Measurements from ENCODE around the gene FCRLA.

Gene FCRLA

DNA sequence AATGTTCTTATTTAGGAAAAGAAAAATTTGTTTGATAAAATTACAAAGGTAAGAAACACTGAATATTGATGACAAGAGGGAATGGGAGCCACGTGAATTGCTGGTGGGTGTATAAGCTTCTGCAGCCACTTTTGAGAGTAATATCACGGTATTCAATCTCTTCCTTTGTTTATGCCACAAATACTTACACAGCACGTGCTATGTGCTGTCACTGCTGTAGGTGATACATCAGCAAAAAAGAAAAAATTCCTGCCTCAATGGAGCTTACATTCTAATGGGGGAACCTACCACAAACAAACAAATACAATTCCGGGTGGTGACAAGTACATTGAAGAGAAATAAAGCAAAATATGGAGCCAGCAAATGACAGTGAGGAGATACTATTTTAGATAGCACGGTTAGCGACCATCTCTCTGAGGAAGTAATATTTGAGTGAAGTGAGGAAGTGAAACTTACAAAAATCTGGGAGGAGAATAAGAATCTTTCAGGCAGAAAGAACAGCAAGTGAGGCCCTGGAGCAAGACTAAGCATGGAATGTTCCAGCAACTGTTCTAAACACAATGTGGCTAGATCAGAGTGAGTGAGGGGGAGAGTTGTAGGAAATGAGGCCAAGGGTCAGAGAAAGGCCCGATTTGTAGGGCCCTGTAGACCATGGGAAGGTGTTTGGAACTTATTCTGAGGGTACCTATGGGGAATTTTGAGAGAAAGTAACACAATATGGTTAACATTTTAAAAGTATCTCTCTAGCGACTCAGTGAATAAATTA, 11.7 kb downstream of the FCRLA start:
- H3K9ac ChIP-seq (ENCODE audit: low read depth, low read length, poor library complexity, severe bottlenecking) = no peak overlapping the region
- no peaks in the 10 kb centered on the region for H4K20me1 ChIP-seq (ENCODE audit: insufficient read depth, low read length, poor library complexity, severe bottlenecking)
- H3K9me2 ChIP-seq (replicated peaks; ENCODE audit: low read depth, low read length) = no peaks in the 10 kb centered on the region
- no peaks in the 10 kb centered on the region for H3K79me2 ChIP-seq (ENCODE audit: insufficient read depth, low read length)
- H3K4me3 ChIP-seq (ENCODE audit: low read length, poor library complexity, severe bottlenecking) = no peak overlapping the region
- H3F3A ChIP-seq (ENCODE audit: low read depth) = no peaks in the 10 kb centered on the region
- H3K27me3 ChIP-seq (ENCODE audit: insufficient read depth, low read length, poor library complexity, severe bottlenecking) = no peaks in the 10 kb centered on the region
- H3K4me2 ChIP-seq (ENCODE audit: low read depth, low read length, poor library complexity, severe bottlenecking) = no peak overlapping the region
- H3K4me1 ChIP-seq (ENCODE audit: insufficient read depth, low read length, poor library complexity, severe bottlenecking) = peaks cover 3% of the 10 kb centered on the region
- no peak overlapping the region for H2AFZ ChIP-seq (ENCODE audit: low read length)
- H3K9me3 ChIP-seq (ENCODE audit: insufficient read depth, low read depth, low read length) = no peaks in the 10 kb centered on the region
- TF ChIP-seq EZH2phosphoT487 (IDR thresholded peaks at IDR 0.05; ENCODE audit: borderline replicate concordance) = no peak
- TF ChIP-seq, protein P1, sequence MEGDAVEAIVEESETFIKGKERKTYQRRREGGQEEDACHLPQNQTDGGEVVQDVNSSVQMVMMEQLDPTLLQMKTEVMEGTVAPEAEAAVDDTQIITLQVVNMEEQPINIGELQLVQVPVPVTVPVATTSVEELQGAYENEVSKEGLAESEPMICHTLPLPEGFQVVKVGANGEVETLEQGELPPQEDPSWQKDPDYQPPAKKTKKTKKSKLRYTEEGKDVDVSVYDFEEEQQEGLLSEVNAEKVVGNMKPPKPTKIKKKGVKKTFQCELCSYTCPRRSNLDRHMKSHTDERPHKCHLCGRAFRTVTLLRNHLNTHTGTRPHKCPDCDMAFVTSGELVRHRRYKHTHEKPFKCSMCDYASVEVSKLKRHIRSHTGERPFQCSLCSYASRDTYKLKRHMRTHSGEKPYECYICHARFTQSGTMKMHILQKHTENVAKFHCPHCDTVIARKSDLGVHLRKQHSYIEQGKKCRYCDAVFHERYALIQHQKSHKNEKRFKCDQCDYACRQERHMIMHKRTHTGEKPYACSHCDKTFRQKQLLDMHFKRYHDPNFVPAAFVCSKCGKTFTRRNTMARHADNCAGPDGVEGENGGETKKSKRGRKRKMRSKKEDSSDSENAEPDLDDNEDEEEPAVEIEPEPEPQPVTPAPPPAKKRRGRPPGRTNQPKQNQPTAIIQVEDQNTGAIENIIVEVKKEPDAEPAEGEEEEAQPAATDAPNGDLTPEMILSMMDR (conservative IDR thresholded peaks at IDR 0.05; ENCODE audit: low read length) = no peak
- no peaks in the 10 kb centered on the region for H3K36me3 ChIP-seq (ENCODE audit: insufficient read depth, low read length)

DNA sequence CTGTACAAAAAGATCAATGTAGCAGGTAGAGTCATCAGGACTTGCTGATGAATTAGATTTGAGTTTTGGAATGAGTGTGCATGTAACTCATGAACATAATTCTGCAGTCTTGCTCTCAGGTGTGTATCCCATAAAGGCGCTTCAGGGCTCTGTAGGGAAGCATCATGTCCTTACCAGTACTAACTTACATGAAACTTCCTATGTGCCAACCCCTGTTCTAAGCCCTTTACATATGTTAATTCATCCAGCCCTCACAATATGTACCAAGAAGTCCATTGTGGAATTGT, 12.2 kb downstream of the FCRLA start:
- Histone ChIP-seq H3K27me3 (ENCODE audit: insufficient read depth, low read length, poor library complexity, severe bottlenecking) (no peaks in the 10 kb centered on the region), H3K9me2 (replicated peaks; ENCODE audit: low read depth, low read length) (no peaks in the 10 kb centered on the region), H4K20me1 (ENCODE audit: insufficient read depth, low read length, poor library complexity, severe bottlenecking) (no peaks in the 10 kb centered on the region), H3K9me3 (ENCODE audit: insufficient read depth, low read depth, low read length) (no peaks in the 10 kb centered on the region), H3F3A (ENCODE audit: low read depth) (no peaks in the 10 kb centered on the region), H3K4me1 (ENCODE audit: insufficient read depth, low read length, poor library complexity, severe bottlenecking) (peaks cover 3% of the 10 kb centered on the region), H3K9ac (ENCODE audit: low read depth, low read length, poor library complexity, severe bottlenecking) (no peak overlapping the region), H3K36me3 (ENCODE audit: insufficient read depth, low read length) (no peaks in the 10 kb centered on the region), H3K4me2 (ENCODE audit: low read depth, low read length, poor library complexity, severe bottlenecking) (no peak overlapping the region), H2AFZ (ENCODE audit: low read length) (no peak overlapping the region), H3K79me2 (ENCODE audit: insufficient read depth, low read length) (no peaks in the 10 kb centered on the region), H3K4me3 (ENCODE audit: low read length, poor library complexity, severe bottlenecking) (no peak overlapping the region)
- TF ChIP-seq, protein P1 (conservative IDR thresholded peaks at IDR 0.05; ENCODE audit: low read length) = no peak
- no peak for TF ChIP-seq EZH2phosphoT487 (IDR thresholded peaks at IDR 0.05; ENCODE audit: borderline replicate concordance)

DNA sequence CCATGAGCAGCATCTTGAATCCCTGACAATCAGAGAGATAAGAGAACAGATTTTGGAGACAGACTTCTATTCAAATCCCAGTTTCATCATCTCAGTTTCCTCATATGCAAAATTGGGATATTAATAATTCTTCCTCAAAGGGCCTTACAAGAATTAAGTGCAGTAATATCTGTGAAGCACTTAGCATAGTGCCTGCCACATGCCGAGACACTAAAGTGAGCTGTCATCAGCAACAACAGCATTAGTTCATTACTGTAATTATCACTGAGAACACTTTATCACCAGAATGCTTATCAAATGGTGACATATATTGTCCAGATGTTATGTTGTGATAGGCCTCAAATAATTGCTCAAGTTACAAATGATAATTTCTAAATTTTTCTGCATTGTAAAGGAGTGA, 13.4 kb downstream of the FCRLA start:
- no peak for TF ChIP-seq EZH2phosphoT487 (IDR thresholded peaks at IDR 0.05; ENCODE audit: borderline replicate concordance)
- TF ChIP-seq, protein P1 (conservative IDR thresholded peaks at IDR 0.05; ENCODE audit: low read length) = no peak
- Histone ChIP-seq H3K36me3 (ENCODE audit: insufficient read depth, low read length) (no peaks in the 10 kb centered on the region), H3K4me2 (ENCODE audit: low read depth, low read length, poor library complexity, severe bottlenecking) (no peak overlapping the region), H3K4me1 (ENCODE audit: insufficient read depth, low read length, poor library complexity, severe bottlenecking) (peaks cover 3% of the 10 kb centered on the region), H3K9ac (ENCODE audit: low read depth, low read length, poor library complexity, severe bottlenecking) (no peak overlapping the region), H2AFZ (ENCODE audit: low read length) (no peak overlapping the region), H3K9me2 (replicated peaks; ENCODE audit: low read depth, low read length) (no peaks in the 10 kb centered on the region), H3F3A (ENCODE audit: low read depth) (no peaks in the 10 kb centered on the region), H3K27me3 (ENCODE audit: insufficient read depth, low read length, poor library complexity, severe bottlenecking) (no peaks in the 10 kb centered on the region), H4K20me1 (ENCODE audit: insufficient read depth, low read length, poor library complexity, severe bottlenecking) (no peaks in the 10 kb centered on the region), H3K9me3 (ENCODE audit: insufficient read depth, low read depth, low read length) (no peaks in the 10 kb centered on the region), H3K4me3 (ENCODE audit: low read length, poor library complexity, severe bottlenecking) (no peak overlapping the region), H3K79me2 (ENCODE audit: insufficient read depth, low read length) (no peaks in the 10 kb centered on the region)

Data from Loucy (cell line).